ENCODE data around the gene DUS1L.
"Not testable (repeated sequence)": the region's sequence is repeated elsewhere in the genome, so short reads cannot be mapped to it uniquely, and the experiment has no call there.

DUS1L gene

GRCh38 chr17:82042649-82043048 lies 23.0 kb downstream of the DUS1L start:
- Histone ChIP-seq H3K4me1 (ENCODE audit: control insufficient read depth, low read length) (peaks cover 12% of the 10 kb centered on the region), H3K36me3 (ENCODE audit: control insufficient read depth, low read length) (no peaks in the 10 kb centered on the region), H3K9me3 (ENCODE audit: control insufficient read depth, insufficient read depth, low read length) (no peaks in the 10 kb centered on the region), H3K4me2 (ENCODE audit: low read length) (no peak overlapping the region), H3K27ac (ENCODE audit: low read depth, low read length) (no peak overlapping the region), H4K20me1 (ENCODE audit: control insufficient read depth, insufficient read depth, low read depth, low read length) (no peaks in the 10 kb centered on the region), H3K4me3 (ENCODE audit: low read length) (no peak overlapping the region), H3K9me2 (replicated peaks; ENCODE audit: control insufficient read depth, low read length) (no peaks in the 10 kb centered on the region), H3K79me2 (ENCODE audit: control insufficient read depth, low read length) (no peaks in the 10 kb centered on the region), H3F3A (ENCODE audit: control insufficient read depth, insufficient read depth) (no peaks in the 10 kb centered on the region), H3K27me3 (ENCODE audit: control insufficient read depth, low read length) (no peaks in the 10 kb centered on the region)
- no peak for TF ChIP-seq CTCF (IDR thresholded peaks at IDR 0.05; ENCODE audit: low read depth, low read length, poor library complexity, severe bottlenecking)
- TF ChIP-seq EZH2phosphoT487 (IDR thresholded peaks at IDR 0.05; ENCODE audit: borderline replicate concordance, low read length): no peak

GRCh38 chr17:82041144-82041814 lies 24.3 kb downstream of the DUS1L start:
- H4K20me1 ChIP-seq (ENCODE audit: control insufficient read depth, insufficient read depth, low read depth, low read length): peaks cover 5% of the 10 kb centered on the region
- TF ChIP-seq CTCF (IDR thresholded peaks at IDR 0.05; ENCODE audit: low read depth, low read length, poor library complexity, severe bottlenecking) (no peak), EZH2phosphoT487 (IDR thresholded peaks at IDR 0.05; ENCODE audit: borderline replicate concordance, low read length) (no peak)
- peaks cover 18% of the 10 kb centered on the region for H3K4me1 ChIP-seq (ENCODE audit: control insufficient read depth, low read length)
- peaks cover 9% of the 10 kb centered on the region for H3K79me2 ChIP-seq (ENCODE audit: control insufficient read depth, low read length)
- no peaks in the 10 kb centered on the region for H3F3A ChIP-seq (ENCODE audit: control insufficient read depth, insufficient read depth)
- no peaks in the 10 kb centered on the region for H3K9me2 ChIP-seq (replicated peaks; ENCODE audit: control insufficient read depth, low read length)
- H3K27me3 ChIP-seq (ENCODE audit: control insufficient read depth, low read length): no peaks in the 10 kb centered on the region
- no peak overlapping the region for H3K4me2 ChIP-seq (ENCODE audit: low read length)
- H3K36me3 ChIP-seq (ENCODE audit: control insufficient read depth, low read length): peaks cover 8% of the 10 kb centered on the region
- H3K27ac ChIP-seq (ENCODE audit: low read depth, low read length): no peak overlapping the region
- no peaks in the 10 kb centered on the region for H3K9me3 ChIP-seq (ENCODE audit: control insufficient read depth, insufficient read depth, low read length)
- no peak overlapping the region for H3K4me3 ChIP-seq (ENCODE audit: low read length)

GRCh38 chr17:82039695-82040299 lies 25.8 kb downstream of the DUS1L start:
- Histone ChIP-seq H3K79me2 (ENCODE audit: control insufficient read depth, low read length) (peaks cover 12% of the 10 kb centered on the region), H3K4me1 (ENCODE audit: control insufficient read depth, low read length) (peaks cover 23% of the 10 kb centered on the region), H3K4me2 (ENCODE audit: low read length) (no peak overlapping the region), H4K20me1 (ENCODE audit: control insufficient read depth, insufficient read depth, low read depth, low read length) (peaks cover 5% of the 10 kb centered on the region), H3K27me3 (ENCODE audit: control insufficient read depth, low read length) (no peaks in the 10 kb centered on the region), H3K27ac (ENCODE audit: low read depth, low read length) (no peak overlapping the region), H3K9me2 (replicated peaks; ENCODE audit: control insufficient read depth, low read length) (no peaks in the 10 kb centered on the region), H3K4me3 (ENCODE audit: low read length) (no peak overlapping the region), H3K36me3 (ENCODE audit: control insufficient read depth, low read length) (peaks cover 21% of the 10 kb centered on the region), H3K9me3 (ENCODE audit: control insufficient read depth, insufficient read depth, low read length) (no peaks in the 10 kb centered on the region), H3F3A (ENCODE audit: control insufficient read depth, insufficient read depth) (peaks cover 9% of the 10 kb centered on the region; the same call in 1 of the 2 replicates)
- TF ChIP-seq CTCF (IDR thresholded peaks at IDR 0.05; ENCODE audit: low read depth, low read length, poor library complexity, severe bottlenecking): no peak
- TF ChIP-seq EZH2phosphoT487 (IDR thresholded peaks at IDR 0.05; ENCODE audit: borderline replicate concordance, low read length): no peak

- not testable (repeated sequence) for H3K4me2 ChIP-seq (ENCODE audit: low read length); H4K20me1 ChIP-seq (ENCODE audit: control insufficient read depth, insufficient read depth, low read depth, low read length); H3K27ac ChIP-seq (ENCODE audit: low read depth, low read length); H3K4me3 ChIP-seq (ENCODE audit: low read length); H3K9me3 ChIP-seq (ENCODE audit: control insufficient read depth, insufficient read depth, low read length); H3K27me3 ChIP-seq (ENCODE audit: control insufficient read depth, low read length); H3F3A ChIP-seq (ENCODE audit: control insufficient read depth, insufficient read depth); H3K9me2 ChIP-seq (replicated peaks; ENCODE audit: control insufficient read depth, low read length)
- Histone ChIP-seq H3K4me1 (ENCODE audit: control insufficient read depth, low read length) (peaks cover 23% of the 10 kb centered on the region), H3K79me2 (ENCODE audit: control insufficient read depth, low read length) (peaks cover 12% of the 10 kb centered on the region), H3K36me3 (ENCODE audit: control insufficient read depth, low read length) (peaks cover 21% of the 10 kb centered on the region)
Measured at GRCh38 chr17:82038796-82039409, 26.7 kb downstream of the DUS1L start.

Data from DOHH2 (cell line).